NCI-H82 treated with DMSO at 0.1 percent for 48 hours (cell line): ENCODE measurements around the gene RALGAPA1.
"Not testable (repeated sequence)": the region's sequence is repeated elsewhere in the genome, so short reads cannot be mapped to it uniquely, and the experiment has no call there.

Experiments used
- DNase-seq: peaks from one replicate; lab custom pipeline; 2025; ENCODE audit not compliant: unreplicated experiment; lab: John Stamatoyannopoulos, UW

The RALGAPA1 gene

GRCh38 chr14:35632271-35632670 lies 176.8 kb downstream of the RALGAPA1 start:
- DNase-seq, result no peak

DNA sequence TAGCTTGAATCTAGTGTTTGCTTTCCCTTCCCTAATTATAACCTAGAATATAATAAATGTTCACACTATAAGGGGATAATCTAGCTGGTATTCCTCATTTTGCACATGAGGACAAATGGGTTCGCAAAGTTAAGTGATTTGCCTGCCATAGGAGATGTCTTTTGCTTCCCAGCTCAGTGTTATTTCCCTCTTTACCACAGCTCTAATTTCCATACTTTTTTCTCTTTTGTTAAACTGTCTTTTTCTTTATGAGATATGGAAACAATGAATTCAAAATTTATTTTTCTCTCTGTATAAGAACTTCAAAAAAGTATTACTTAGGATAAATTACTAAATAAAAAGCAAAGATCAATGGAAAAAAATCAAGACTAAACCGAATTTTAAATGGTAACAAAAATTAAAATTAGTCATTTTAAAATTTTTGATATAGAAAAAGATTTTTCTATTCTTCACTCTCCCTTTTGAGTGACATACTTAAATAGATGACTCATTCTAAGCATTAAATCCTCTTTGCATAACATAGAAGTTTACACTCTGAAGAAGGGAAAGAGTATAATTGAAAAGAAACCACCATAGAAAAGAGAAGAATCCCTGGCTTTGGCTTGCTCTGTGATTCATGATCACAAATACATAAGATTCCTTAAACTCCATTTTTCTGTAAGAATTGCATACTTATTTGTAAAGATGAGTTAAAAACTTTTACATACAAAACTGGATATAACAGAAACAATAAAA lies 177.9 kb downstream of the RALGAPA1 start:
- no peak for DNase-seq

DNA sequence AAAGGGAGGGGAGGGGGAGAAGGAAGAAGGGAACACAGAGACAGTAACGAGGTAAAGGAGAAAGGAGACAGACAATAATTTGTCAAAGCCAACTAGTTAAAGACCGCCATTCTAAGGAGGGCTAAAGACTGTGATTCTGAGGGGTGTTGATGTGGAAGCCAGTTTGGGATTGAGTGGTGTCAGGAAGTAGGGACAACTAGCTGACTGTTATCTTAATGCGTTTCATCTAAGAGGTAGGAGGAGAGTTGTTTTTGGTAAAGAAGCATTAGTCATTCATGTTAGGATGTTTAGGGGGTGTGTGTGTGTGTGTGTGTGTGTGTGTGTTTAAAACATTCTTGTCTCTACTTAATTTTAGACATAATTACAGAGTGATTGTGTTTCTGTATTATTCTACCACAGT lies 180.1 kb downstream of the RALGAPA1 start:
- DNase-seq, result no peak

DNA sequence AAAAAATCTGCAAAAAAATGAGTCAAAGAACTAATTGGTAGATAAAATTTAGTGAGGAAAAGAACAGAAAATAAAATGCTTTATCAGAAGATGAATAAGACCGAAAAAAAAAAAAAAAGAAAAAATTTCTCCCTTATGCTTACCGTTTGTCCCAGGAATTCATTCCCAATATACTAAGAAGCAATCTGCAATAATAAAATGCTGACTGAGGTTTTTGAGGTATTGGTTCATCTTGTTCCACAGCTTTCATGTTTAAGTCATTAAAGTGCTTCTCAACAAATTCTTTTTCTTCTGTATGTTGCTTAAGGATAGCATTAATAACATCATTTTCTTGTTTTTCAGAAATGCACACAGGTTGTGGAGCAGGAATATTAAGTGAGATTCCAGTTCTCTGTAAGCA lies 182.1 kb downstream of the RALGAPA1 start:
- not testable (repeated sequence) for DNase-seq

DNA sequence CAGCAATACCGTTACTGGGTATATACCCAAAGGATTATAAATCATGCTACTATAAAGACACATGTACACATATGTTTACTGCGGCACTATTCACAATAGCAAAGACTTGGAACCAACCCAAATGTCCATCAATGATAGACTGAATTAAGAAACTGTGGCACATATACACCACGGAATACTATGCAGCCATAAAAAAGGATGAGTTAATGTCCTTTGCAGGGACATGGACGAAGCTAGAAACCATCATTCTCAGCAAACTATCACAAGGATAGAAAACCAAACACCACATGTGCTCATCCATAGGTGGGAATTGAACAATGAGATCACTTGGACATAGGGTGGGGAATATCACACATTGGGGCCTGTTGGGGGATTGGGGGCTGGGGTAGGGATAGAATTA lies 187.1 kb downstream of the RALGAPA1 start:
- not testable (repeated sequence) for DNase-seq

DNA sequence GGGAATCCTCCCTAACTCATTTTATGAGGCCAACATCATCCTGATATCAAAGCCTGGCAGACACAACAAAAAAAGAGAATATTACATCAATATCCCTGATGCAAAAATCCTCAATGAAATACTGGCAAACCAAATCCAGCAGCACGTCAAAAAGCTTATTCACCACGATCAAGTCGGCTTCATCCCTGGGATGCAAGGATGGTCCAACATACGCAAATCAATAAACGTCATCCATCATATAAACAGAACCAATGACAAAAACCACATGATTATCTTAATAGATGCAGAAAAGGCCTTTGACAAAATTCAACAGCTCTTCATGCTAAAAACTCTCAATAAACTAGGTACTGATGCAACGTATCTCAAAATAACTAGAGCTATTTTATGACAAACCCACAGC lies 189.1 kb downstream of the RALGAPA1 start:
- DNase-seq, result not testable (repeated sequence)

DNA sequence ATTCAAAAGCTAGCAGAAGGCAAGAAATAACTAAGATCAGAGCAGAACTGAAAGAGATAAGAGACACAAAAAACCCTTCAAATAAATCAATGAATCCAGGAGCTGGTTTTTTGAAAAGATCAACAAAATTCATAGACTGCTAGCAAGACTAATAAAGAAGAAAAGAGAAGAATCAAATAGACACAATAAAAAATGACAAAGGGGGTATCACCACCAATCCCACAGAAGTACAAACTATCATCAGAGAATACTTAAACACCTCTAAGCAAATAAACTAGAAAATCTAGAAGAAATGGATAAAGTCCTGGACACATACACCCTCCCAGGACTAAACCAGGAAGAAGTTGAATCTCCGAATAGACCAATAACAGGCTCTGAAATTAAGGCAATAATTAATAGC lies 189.6 kb downstream of the RALGAPA1 start:
- not testable (repeated sequence) for DNase-seq

DNA sequence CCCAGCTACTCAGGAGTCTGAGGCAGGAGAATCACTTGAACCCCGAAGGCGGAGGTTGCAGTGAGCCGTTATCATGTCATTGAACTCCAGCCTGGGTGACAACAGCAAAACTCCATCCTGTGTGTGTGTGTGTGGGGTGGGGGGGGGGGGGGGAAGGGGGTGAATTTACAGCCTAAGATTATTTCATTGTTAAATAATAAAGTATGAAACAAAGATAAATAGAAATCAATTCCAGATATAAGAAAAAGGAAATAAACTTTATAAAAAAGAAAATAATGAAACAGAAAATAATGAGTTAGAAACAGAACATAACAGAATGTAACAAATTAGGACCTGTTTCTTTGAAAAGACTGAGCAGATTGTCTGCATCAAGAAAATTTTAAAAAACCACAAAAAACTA lies 191.6 kb downstream of the RALGAPA1 start:
- no peak for DNase-seq

DNA sequence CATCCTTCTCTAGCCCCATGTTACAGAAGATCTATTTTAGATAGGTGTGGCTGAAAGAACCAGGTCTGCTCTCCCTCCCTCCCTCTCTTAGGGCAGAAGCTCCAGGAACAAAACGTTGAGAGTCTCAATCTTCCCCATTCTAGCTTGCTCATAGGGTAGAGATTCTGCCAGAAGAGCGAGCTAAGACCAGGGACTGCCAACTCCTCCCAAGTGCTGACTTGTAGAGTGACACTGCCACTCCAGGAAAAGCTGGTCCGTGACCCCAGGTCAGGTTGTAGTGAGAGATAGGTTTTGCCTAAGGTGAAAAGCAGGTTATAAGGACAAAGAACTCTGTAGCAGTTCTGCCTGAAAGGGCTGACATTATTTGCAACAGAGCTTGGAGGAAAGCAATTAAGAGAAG lies 201.7 kb downstream of the RALGAPA1 start:
- no peak for DNase-seq

DNA sequence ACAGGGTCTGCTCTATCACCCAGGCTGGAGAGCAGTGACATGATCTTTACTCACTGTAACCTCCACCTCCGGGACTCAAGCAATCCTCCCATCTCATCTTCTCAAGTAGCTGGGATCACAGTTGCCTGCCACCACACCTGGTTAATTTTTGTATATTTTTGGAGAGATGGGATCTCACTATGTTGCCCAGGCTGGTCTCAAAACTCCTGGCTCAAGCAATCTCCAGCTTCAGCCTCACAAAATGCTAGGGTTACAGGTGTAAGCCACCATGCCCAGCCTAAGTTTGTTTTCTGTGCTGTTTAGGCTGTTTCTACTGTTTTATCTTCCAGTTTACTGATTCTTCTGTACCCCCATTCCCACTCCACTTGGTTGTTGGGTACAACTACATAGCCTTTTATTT lies 208.8 kb downstream of the RALGAPA1 start:
- no peak for DNase-seq

DNA sequence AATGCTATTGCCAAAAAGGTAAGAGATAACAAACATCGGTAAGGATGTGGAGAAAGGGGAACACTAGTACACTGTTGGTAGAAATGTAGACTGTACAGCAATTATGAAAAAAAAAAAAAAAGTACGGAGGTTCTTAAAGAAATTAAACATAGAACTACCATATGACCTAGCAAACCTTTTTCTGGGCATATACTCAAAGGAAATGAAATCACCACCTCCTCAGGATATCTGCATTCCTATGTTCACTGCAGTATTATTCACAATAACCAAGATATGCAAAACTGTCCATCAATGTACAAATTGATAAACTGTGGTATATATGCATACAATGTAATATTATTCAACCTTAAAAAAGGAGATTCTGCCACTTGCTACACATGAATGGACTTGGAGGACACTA lies 214.5 kb downstream of the RALGAPA1 start:
- no peak for DNase-seq

DNA sequence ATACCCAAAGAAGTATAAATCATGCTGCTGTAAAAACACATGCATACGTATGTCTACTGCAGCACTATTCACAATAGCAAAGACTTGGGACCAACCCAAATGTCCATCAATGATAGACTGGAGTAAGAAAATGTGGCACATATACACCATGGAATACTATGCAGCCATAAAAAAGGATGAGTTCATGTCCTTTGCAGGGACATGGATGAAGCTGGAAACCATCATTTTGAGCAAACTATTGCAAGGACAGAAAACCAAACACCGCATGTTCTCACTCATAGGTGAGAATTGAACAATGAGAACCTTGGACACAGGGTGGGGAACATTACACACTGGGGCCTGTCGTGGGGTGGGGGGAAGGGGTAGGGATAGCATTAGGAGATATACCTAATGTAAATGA lies 221.7 kb downstream of the RALGAPA1 start:
- not testable (repeated sequence) for DNase-seq

DNA sequence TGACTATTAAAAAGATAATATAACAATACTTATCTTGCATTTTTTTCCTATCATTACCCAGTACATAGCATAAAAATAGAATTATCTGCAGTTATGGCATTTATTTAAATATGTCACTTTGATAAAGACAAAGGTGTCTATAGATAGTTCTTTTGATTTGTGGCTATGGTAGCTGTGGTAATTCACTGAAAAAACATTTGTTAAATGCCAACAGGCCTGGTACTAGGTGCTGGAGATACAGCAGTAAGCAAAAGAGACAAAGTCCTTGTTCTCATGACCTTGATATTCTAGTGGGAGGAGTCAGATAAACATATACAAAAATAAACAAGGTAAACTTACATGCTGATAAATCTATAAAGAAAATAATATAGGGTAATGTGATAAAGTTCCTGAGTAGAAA lies 230.5 kb downstream of the RALGAPA1 start:
- no peak for DNase-seq

DNA sequence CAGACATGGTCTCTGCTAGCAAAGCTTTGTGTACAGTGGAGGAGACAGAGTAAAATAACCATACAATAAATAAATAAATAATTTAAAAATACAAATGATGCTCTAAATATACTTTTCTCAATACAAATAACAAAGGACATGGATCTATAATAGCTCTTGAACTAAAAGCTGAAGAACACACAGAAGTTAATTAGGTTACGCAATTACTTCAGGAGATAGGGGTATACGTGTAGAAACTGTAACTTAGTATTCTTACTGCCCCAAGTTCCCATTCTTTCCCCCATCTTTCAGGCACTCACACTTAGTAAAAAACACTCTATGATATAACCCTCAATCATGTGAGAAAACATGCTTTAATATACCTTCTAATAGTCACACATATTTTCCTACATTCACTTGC lies 231.0 kb downstream of the RALGAPA1 start:
- DNase-seq, result no peak

- peak; percentile 96 for DNase-seq
These were observed 232.2 kb downstream of the RALGAPA1 start for GRCh38 chr14:35576856-35577255.

DNA sequence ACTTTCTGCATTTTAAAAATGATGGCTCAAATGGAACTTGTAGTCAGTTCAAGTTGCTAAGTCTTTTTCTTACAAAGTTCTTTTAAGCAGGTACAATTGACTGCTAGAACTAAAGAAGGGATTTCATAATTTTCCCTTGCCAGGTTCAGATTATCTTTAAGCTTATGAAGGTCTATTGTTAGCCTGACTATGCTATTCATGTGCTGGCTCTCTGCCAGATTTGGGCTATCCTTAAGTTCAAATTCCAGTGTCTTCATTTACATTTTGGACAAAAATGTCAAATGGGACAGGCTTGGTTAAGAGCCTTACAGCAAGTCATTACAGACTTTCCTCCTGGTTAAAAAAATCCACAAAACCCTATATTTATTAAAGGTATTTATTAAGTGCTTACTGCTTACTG lies 232.8 kb downstream of the RALGAPA1 start:
- DNase-seq, result peak; percentile 89

GRCh38 chr14:35573911-35574310 lies 235.2 kb downstream of the RALGAPA1 start:
- peak; percentile 72 for DNase-seq

DNA sequence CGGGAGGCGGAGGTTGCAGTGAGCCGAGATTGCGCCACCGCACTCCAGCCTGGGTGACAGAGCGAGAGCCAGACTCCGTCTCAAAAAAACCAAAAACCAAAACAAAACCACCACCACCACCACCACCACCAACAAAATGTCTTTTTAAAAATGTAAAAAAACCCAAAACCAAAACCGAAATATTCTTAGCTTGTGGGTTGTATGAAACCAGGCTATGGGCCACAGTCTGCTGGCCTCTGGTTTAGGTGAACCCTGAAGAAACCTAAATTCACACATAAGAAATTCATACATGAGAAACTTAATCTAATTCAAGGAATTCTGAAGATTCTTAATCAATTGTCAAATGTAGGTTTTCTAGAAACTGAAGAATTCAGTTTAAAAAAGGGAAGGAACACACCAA lies 237.5 kb downstream of the RALGAPA1 start:
- no peak for DNase-seq

DNA sequence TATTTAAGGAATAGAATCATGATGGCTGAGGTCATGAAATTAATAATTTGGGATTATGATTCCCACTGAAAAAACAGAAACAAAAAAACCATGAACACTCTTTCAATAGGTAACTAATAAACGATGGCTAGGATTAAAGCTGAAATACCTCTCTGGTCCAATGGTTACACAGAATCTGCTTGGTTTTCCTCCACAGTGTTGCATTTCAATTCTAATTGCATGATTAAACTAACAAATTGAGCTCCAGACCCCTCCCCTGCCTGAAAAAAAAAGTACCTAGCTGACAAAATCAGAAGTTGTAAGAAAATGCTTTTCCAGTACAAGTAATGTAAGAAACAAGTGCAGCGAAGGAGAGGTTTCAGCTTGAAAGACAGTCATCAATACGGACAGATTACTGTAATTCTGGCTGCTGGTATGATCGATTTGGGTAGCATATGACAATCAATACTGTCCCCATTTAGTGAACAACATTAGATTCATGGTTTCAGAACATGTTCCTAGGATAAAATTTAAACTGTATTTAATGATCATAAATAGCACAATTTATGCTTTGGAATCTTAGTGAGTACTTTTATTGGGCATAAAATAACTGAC lies 243.1 kb downstream of the RALGAPA1 start:
- no peak for DNase-seq

DNA sequence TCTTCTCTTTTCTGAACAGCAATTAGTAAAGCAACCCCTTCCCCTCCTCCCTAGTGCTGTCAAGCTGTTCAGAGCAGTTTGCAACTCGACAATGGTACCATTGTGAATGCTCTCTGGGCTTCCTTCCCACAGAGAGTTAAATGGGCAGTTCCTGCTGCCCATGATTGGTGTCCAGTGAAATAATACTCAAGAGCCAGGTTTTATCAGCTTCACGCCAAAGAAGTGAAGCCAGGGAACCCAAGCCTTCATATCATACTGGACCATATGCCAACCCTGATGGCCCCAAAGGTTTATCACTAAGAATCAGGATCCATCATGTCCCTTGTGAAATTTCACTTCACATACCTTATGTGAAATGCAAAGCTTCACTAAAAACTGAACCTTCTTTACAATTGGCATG lies 250.4 kb downstream of the RALGAPA1 start:
- DNase-seq, result no peak

GRCh38 chr14:35557221-35557747 lies 251.8 kb downstream of the RALGAPA1 start:
- DNase-seq, result no peak

DNA sequence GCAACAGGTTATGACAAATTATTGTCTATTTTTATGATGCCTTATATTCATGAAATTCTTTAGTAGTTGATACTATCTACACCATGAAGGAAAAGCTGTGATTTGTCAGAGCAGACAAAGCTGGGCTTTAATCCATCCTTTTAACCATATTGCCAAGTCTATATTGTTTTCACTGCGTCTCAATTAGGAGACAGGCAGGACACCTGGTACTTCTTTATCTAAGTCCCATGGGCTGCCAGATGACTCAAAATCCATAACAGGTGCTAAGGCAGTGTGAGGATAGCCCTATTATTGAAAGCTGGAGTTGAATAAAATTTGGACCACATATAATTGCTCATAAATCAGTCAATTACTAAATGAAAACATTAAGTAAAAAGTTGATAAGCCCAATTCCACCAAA lies 252.5 kb downstream of the RALGAPA1 start:
- peak; percentile 98 for DNase-seq

DNA sequence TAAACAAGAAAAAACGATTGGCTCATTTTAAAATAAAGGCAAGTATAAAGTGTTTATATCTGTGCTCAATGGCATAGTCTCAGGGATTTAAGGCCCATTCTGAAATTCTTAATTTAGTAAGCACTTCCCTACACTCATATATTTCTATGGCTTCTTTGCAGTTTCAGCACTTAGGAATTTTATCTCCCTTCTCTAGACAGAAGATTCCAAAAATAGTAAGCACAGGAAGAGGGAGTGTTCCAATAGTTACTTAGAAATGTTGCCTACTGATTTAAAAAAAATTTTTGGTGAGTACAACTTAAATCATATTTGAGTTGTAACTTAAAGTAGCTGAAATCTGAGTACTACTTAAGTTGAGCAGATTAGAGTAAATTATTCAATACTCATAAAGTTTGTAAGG lies 255.3 kb downstream of the RALGAPA1 start:
- no peak for DNase-seq
